NCI-H526 treated with DMSO at 0.1 percent for 48 hours (cell line): ENCODE data around the gene GET4.
A peak's percentile ranks its signal among the peaks of the same experiment; 100 is the strongest.
"Not testable (repeated sequence)": the region's sequence is repeated elsewhere in the genome, so short reads cannot be mapped to it uniquely, and the experiment has no call there.

Experiments
- DNase-seq: peaks from one replicate; lab custom pipeline; 2025; lab: John Stamatoyannopoulos, UW

GET4 gene

GRCh38 chr7:900331-901040 lies 24.1 kb downstream of the GET4 start:
- DNase-seq: no peak

GRCh38 chr7:901041-901387 lies 24.7 kb downstream of the GET4 start:
- DNase-seq: no peak

- peak; percentile 80 for DNase-seq
Observed at GRCh38 chr7:901388-902154, 25.2 kb downstream of the GET4 start.

GRCh38 chr7:902996-903395 lies 26.6 kb downstream of the GET4 start:
- DNase-seq: no peak

GRCh38 chr7:903921-904755 lies 27.8 kb downstream of the GET4 start:
- DNase-seq: no peak

GRCh38 chr7:904847-905246 lies 28.5 kb downstream of the GET4 start:
- no peak for DNase-seq

GRCh38 chr7:906776-907157 lies 30.4 kb downstream of the GET4 start:
- DNase-seq: no peak

DNA sequence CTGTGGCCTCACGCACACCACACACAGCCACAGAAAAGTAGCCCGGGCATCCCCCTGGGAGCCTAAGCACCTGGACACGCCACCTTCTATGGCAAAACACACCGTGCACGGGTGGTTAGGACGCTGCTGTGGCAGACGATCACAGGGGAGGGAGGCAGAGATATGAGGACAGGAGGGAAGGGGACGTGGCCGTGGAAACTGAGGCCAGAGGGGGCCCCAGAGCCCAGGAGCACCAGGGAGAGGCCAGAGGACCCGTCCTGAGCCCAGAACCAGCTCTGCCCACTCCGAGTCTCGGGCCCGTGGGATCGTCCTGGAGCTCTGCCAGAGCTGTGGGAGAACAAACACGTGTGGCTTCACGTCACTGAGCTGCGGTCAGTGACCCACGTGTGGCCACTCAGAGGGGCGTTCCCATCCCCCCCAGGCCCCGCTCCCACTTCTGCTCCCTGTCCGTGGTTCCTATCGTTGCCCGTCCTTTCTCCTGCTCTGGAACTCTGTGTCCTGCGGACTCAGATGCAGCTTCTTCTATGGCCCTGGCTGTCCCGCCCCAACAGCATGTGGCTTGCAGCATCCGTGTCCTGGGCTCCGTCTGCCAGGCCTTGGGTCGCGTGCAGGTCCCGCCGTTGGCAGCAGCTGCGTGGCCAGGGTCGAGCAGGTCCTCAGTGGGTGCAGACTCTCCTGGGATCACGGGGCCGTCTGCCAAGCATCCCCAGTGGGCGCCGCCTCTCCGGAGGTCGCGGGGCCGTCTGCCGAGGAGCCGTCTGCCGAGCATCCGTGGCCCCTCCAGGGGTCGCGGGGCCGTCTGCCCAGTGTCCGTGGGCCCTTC lies 31.0 kb downstream of the GET4 start:
- DNase-seq: no peak

- DNase-seq: no peak
Observed at GRCh38 chr7:908159-908581, 31.8 kb downstream of the GET4 start.

- not testable (repeated sequence) for DNase-seq
Observed at GRCh38 chr7:908591-909357, 32.4 kb downstream of the GET4 start.

DNA sequence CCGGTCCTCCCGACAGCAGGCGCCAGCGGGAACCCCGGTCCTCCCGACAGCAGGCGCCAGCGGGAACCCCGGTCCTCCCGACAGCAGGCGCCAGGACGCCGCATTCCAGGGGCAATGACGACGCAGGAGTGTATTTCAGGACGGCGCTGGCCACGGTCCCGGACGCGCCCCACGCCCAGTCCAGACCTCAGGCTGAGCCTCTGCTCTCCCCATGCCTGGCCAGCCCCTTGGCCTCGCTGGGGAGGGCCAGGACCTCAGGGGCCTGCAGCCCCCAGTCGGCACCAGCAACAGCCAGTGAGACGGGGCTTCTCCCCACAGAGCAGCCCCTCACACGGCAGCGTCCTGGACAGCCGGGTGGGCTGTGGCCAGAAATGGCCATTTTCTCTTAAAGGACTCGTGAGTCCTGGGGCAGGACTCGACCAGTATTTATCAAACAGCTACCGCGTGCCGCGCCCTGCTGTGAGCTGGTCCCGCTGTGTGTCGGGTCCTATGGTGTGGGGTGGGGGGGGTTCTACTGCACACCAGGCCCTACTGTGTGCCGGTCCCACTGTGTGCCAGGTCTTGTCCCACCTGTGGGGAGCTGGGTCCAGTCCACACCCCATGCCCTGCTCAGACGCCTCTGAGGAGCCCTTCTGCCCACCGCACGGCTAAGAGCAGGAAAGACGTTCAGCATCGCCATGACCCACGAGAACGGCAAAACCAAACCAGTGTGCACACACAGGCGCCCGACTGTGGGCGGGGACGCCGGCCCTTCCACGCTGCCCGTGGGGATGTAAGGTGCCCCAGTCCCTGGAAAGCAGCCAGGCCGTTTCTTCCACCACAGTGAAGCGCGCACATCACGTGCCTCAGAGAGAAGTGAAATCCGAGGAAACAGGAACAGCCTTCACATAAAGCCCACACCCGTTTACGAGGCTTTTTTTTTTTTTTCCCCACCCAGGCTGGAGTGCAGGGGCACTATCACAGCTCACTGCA lies 33.3 kb downstream of the GET4 start:
- no peak for DNase-seq

DNA sequence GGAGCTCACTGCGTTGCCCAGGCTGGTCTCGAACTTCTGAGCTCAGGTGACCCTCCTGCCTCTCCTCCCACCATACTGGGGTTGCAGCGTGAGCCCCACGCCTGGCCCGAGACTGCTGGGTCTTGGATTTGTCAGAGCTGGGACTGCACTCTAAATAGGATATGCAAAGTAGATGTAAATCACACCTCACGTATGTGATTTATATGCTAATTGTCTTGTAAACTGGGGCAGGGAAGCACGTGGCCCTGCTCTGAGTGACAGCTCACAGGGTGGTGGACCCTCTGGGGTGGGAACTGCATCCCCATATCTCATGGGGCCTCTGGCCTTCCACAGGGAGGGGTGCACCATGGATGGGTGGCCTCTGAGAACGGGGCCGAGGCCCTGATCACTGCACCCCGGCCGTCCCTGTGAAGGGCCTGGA lies 34.1 kb downstream of the GET4 start:
- peak; percentile 51 for DNase-seq

- no peak for DNase-seq
Observed at GRCh38 chr7:910931-911431, 34.6 kb downstream of the GET4 start.

GRCh38 chr7:911791-912480 lies 35.6 kb downstream of the GET4 start:
- DNase-seq: no peak

- peak; percentile 50 for DNase-seq
Observed at GRCh38 chr7:913736-914520, 37.6 kb downstream of the GET4 start.

DNA sequence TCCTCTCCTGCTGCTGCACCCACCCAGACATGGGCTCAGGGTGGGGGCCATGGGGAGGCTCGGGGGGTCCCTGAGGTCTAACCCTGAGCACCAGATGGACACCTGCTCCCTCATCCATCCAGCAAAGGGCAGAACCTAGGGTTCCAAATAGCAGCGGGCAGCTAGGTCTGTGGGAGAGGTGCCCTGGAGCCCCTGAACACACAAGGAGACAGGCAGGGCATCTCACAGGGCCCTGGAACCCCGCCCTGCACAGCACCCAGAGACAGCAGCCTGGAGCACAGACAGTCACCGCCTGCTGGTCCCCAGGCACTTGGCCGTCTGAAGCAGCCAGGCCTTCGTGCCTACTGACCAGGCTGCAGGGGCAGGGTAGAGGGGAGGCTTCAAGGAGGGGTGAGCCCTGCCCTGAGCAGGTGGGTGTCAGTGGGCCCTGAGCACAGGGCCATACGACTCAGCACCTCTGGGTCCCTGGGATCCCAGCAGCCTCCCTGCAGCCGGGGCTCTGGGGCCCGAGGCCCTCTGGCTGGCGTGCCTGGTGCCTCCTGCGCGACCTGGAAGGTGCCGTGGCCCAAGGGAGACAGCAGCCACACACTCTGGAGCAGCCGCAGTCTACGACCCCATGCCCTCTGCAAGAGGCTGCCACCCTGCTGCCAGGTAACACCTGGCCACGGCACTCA lies 38.3 kb downstream of the GET4 start:
- no peak for DNase-seq
